HEK293 (cell line): ENCODE measurements around the gene PLAC1.

ENCODE experiments used
- KLF17 ChIP-seq: fragments of 450-650 bp; formaldehyde crosslinking; IDR thresholded peaks from 2 replicates; pipeline ENCODE4 v1.5.1; 2016; ENCODE audit warnings: missing biosample characterization, missing genetic modification characterization
- ZNF580 ChIP-seq: fragments of 450-650 bp; formaldehyde crosslinking; IDR thresholded peaks from 2 replicates; pipeline ENCODE4 v1.5.1; 2016; ENCODE audit warnings: missing biosample characterization, missing genetic modification characterization

DNA sequence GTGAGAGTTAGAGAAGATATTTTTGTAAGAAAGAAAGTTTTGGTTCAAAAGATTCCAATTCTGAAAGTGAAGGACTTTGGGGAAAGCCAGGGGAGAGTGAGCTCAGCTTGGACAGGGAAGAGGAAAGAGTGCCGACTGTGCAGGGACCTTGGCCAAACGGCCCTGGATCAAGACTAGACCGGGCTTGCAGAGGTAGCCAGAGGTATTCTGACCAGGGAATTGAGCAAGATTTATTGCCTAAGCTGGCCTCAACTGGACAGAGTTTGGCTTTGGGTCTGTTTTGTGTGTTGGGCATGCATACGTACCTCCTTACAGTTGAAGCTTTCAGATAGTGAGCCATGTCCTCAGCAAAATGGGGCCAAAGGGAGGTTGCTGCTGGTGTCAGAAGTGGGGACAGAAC, 11.6 kb downstream of the PLAC1 start:
- TF ChIP-seq KLF17 (tag by site-specific recombination) (no peak), ZNF580 (tag by site-specific recombination) (no peak)
